Suppressor macrophage (primary cell): ENCODE measurements around the gene NOS1AP.
A peak's percentile ranks its signal among the peaks of the same experiment; 100 is the strongest.
"Not testable (repeated sequence)": the region's sequence is repeated elsewhere in the genome, so short reads cannot be mapped to it uniquely, and the experiment has no call there.

Experiments used
- DNase-seq, 4 experiments: peaks; one replicate each; pipeline ENCODE4 v3.0.0-alpha.2; 2020 to 2022

Gene NOS1AP

GRCh38 chr1:162388083-162388594 lies 318.6 kb downstream of the NOS1AP start:
- DNase-seq: no peak

- DNase-seq: no peak
Measured at GRCh38 chr1:162388615-162389014, 319.1 kb downstream of the NOS1AP start.

- no peak for DNase-seq
Measured at GRCh38 chr1:162389021-162389818, 319.7 kb downstream of the NOS1AP start.

GRCh38 chr1:162389971-162390370 lies 320.5 kb downstream of the NOS1AP start:
- no peak for DNase-seq

GRCh38 chr1:162390396-162391185 lies 321.1 kb downstream of the NOS1AP start:
- DNase-seq: no peak

GRCh38 chr1:162391790-162392563 lies 322.5 kb downstream of the NOS1AP start:
- DNase-seq: peak; percentile 9 to 69 (median 53)

- no peak for DNase-seq
Measured at GRCh38 chr1:162396201-162396906, 326.9 kb downstream of the NOS1AP start.

GRCh38 chr1:162397039-162397448 lies 327.6 kb downstream of the NOS1AP start:
- no peak for DNase-seq

GRCh38 chr1:162397943-162398560 lies 328.6 kb downstream of the NOS1AP start:
- DNase-seq: no peak

- DNase-seq: no peak
Measured at GRCh38 chr1:162398999-162399580, 329.6 kb downstream of the NOS1AP start.

- no peak for DNase-seq
Measured at GRCh38 chr1:162400790-162401355, 331.4 kb downstream of the NOS1AP start.

GRCh38 chr1:162404550-162405160 lies 335.2 kb downstream of the NOS1AP start:
- peak in 2 of 4 experiments; percentile 44 to 52 for DNase-seq

GRCh38 chr1:162405800-162406199 lies 336.3 kb downstream of the NOS1AP start:
- DNase-seq: no peak

- no peak for DNase-seq
Measured at GRCh38 chr1:162406811-162407210, 337.3 kb downstream of the NOS1AP start.

- DNase-seq: no peak
Measured at GRCh38 chr1:162407539-162407938, 338.0 kb downstream of the NOS1AP start.

GRCh38 chr1:162412002-162412401 lies 342.5 kb downstream of the NOS1AP start, which contains the start of gene SH2D1B:
Gene SH2D1B (minus strand): TSS chr1:162412136. CDS start chr1:162412016, 120 bp downstream.
- no peak for DNase-seq

- DNase-seq: no peak
Measured at GRCh38 chr1:162416215-162416614, 346.7 kb downstream of the NOS1AP start.

GRCh38 chr1:162416909-162417308 lies 347.4 kb downstream of the NOS1AP start:
- DNase-seq: no peak

- DNase-seq: no peak
Measured at GRCh38 chr1:162417650-162418049, 348.2 kb downstream of the NOS1AP start.

GRCh38 chr1:162418584-162418983 lies 349.1 kb downstream of the NOS1AP start:
- DNase-seq: not testable (repeated sequence)
